DMS 273 treated with DMSO at 0.1 percent for 48 hours (cell line): ENCODE measurements around the gene DNAJC7.
A peak's percentile ranks its signal among the peaks of the same experiment; 100 is the strongest.
"Not testable (repeated sequence)": the region's sequence is repeated elsewhere in the genome, so short reads cannot be mapped to it uniquely, and the experiment has no call there.

ENCODE experiments used
- DNase-seq: peaks from one replicate; lab custom pipeline; 2025; lab: John Stamatoyannopoulos, UW

The DNAJC7 gene

GRCh38 chr17:41957031-41957868 is 60.0 kb downstream of the DNAJC7 start:
- no peak for DNase-seq

DNA sequence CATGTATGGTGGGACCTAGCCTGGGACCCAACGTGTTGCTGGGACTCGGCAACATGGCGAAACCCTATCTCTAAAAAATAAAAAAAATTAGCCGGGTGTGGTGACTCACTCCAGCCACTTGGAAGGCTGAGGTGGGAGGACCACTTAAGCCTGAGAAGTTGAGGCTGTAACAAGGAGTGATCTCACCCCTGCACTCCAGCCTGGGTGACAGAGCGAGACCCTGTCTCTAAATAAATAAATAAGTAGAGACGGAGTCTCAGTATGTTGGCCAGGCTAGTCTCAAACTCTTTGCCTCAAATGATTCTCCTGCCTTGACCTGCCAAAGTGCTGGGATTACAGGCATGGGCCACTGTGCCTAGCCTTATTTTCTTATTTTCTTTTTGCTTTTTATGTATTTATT is 60.7 kb downstream of the DNAJC7 start:
- no peak for DNase-seq

DNA sequence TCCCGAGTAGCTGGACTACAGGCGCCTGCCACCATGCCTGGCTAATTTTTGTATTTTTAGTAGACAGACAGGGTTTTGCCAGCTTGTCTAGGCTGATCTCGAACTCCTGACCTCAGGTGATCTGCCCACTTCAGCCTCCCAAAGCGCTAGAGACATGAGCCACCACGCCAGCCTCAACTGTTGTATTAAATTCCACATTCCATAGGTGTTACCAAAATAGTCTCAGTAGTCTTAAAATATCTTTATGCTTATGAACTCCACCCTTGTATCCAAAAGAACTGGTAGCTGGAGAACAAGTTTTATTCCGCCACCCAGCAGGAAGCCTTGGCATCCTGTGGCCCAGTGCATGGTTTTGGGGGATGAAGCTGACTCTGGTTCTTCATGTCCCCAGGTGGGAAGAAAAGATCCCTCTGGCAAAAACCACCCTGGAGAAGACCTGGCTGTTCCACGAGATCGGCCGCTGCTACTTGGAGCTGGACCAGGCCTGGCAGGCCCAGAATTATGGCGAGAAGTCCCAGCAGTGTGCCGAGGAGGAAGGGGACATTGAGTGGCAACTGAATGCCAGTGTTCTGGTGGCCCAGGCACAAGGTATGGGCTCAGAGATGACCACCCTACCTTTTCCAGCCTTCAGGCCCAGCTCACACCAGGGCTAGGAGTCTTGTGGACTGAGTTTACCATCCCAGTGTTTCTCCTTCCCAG is 68.3 kb downstream of the DNAJC7 start:
- no peak for DNase-seq

DNA sequence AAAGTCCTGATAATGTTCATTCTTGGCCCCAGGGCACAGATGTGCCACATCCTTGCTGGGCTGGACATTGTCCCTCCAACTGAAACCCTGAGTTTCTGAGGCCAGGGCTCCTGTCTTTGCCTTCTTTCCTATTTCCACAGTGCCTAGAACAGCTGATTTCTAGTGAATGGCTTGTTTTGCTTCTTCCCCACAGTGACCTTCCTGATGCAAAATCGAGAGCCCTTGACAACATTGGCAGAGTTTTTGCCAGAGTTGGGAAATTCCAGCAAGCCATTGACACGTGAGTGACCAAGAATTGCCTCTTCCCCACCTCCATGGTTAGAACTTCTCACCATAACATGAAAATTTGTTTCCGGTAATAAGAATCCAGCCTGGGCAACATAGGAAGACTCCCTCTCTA is 72.3 kb downstream of the DNAJC7 start:
- no peak for DNase-seq

GRCh38 chr17:41943492-41943891 is 73.7 kb downstream of the DNAJC7 start:
- DNase-seq: no peak

- DNase-seq: no peak
Observed at GRCh38 chr17:41942626-41943373, 74.4 kb downstream of the DNAJC7 start.

DNA sequence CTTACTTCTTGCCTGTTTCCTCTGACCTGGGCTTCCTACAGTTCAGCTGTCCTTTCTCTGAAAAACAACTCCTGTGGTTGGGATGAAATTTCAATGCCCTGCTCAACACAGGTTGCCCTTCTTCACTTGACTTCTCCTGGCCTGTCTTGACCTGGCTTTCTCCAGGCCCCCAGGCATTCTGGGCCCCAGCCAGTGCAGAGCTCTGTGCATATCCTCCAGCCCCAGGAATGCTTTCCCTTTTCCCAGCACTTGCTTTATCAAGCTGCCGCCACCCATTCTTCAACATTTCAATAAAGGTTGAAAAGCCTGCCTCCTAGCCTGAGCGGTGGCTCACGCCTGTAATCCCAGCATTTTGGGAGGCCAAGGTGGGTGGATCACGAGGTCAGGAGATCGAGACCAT is 76.1 kb downstream of the DNAJC7 start:
- no peak for DNase-seq

GRCh38 chr17:41939693-41940090 is 77.5 kb downstream of the DNAJC7 start:
- no peak for DNase-seq

DNA sequence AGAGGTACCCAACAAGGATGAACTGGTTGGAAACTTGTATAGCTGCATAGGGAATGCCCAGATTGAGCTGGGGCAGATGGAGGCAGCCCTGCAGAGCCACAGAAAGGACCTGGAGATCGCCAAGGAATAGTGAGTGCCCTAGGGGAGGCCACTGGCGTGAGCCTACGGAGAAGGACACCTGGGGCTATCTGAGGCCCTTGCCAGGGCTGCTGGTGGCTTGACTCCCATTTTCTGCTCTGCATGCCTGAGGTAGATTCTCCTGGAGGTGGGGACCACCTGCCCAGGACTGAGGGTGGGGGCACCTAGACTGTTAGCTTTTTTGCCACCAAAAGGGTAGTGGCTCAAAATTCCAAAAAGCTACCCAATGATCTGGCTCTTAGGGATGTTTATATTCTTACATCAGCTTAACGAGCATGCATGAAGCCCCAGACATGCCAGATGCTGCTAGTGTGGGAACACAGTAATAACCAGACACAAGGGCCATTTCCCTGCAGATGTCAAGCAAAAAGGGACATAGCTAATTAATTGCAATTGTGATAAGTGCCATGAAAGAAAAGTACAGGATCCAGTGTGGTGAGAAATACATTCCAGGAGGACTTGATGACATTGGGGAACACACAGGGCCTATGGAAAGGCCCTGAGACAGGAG is 78.1 kb downstream of the DNAJC7 start:
- peak; percentile 50 for DNase-seq

DNA sequence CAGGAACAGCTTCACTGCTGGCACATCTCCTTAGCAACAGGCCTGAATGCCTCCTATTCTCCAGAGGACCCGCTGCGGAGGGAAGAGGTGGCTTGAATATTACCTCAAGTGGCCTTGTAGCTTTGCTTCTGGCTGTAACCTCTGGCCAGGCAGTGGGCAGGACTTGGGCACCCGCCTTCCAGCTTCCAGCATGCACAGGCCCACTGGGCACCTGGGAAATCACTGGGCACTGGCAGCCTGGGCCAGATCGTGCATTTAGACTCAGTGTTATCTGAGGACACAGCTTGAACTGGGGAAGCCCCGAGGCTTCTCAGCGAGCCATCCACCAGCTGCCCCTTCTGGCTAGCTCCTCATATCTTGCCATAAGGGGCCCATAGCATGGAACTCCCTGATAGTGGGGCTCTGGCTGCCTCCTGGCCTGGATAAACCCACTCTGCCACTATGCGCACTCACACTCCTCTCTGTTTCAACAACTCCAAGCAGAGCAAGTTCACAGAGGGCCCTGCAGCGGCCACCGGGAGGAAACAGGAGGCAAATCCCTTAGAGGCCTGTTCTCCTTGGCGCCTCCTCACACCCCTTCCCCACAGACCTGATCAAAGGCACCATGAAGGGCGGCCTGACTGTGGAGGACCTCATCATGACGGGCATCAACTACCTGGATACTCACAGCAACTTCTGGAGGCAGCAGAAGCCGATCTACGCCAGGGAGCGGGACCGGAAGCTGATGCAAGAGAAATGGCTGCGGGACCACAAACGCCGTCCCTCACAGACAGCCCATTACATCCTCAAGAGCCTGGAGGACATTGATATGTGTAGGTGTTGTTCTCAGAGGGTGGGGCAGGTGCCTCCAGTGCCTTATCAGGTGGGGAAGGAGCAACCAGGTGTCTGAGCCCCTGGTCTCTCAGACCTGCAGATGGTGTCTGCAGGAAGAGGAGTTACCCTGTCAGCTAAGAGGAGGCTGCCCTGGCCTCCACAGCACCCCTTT is 79.0 kb downstream of the DNAJC7 start:
- peak; percentile 40 for DNase-seq

DNA sequence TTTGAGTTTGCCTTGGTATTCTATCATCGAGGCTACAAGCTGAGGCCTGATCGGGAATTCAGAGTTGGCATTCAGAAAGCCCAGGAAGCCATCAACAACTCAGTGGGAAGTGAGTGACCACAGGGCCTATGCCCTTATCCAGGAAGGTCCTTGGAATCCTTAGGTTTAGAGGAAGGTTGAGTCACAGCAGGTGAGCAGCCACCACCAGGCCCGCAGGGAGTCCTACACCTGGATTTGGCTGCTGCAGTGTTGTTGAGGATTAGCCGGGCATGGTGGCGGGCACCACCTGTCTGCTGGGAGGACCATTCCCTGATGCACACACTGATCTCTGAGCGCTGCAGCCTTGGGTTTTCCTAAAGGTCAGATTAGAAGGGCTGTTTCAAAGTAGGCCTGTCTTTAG is 81.6 kb downstream of the DNAJC7 start:
- DNase-seq: no peak

- no peak for DNase-seq
Observed at GRCh38 chr17:41932816-41933389, 84.3 kb downstream of the DNAJC7 start.

GRCh38 chr17:41931715-41932114 is 85.5 kb downstream of the DNAJC7 start:
- DNase-seq: not testable (repeated sequence)

DNA sequence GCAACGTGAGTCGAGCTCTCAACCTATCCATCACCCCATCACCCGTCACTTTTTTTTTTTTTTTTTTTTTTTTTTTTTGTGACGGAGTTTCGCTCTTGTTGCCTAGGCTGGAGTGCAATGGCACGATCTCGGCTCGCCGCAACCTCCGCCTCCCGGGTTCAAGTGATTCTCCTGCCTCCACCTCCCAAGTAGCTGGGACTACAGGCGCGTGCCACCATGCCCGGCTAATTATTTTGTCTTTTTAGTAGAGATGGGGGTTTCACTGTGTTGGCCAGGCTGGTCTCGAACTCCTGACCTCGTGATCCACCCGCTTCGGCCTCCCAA is 86.4 kb downstream of the DNAJC7 start:
- not testable (repeated sequence) for DNase-seq

GRCh38 chr17:41930009-41930832 is 87.0 kb downstream of the DNAJC7 start, which contains the start of gene ODAD4:
TSS of gene ODAD4 (plus strand) at chr17:41930617. CDS start at chr17:41930724, 107 bp downstream.
- DNase-seq: peak; percentile 92

- no peak for DNase-seq
Observed at GRCh38 chr17:41928693-41929251, 88.5 kb downstream of the DNAJC7 start.
